HG02759 (cell line): ENCODE measurements around the gene ASPN.

Experiments used
- ATAC-seq: cut with Tn5 transposase; IDR thresholded peaks from one replicate; pipeline ENCODE4 v1.9.1; 2021; ENCODE audit warnings: mild to moderate bottlenecking, moderate library complexity; ENCODE audit not compliant: unreplicated experiment

Gene ASPN

DNA sequence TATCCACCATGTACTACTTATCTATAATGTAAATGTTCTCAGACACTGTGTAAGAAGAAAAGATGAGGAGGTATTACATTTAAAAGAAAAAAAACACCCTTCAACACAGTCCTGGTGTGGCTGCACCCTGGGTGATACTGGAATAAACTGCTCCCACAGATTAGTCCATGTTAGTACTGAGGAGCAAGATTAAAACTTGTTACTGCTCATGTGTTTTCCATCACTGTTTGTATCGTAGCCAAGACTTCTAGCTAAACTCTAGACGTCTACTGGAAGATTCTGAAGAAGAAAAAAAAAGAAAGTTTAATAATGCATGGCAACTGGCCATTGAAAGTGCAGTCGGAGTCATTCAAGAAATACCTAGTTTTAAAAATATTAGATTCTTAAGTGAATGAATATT, at the start of gene ASPN:
Gene ASPN, minus strand, starts transcription at position 178 of the 400 bp plus-strand sequence.
- ATAC-seq = no peak

DNA sequence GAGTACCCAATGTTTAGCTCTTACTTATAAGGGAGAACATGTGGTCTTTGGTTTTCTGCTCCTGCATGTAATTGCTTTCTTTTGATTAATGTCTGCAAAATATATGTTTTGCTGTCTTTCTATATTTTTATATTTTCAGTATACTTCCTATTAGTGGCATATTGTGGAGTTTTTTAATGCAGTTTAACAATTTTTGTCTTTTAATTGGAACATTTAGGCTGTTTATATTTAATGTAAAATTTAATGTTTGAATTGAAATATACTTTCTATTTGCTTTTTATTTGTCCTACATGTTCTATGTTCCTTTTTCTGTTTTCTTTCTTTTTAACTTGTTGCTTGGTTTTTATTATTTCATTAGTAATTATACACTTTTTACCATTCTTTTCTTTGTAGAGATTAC, 48.6 kb upstream of the ASPN start:
- no peak for ATAC-seq

DNA sequence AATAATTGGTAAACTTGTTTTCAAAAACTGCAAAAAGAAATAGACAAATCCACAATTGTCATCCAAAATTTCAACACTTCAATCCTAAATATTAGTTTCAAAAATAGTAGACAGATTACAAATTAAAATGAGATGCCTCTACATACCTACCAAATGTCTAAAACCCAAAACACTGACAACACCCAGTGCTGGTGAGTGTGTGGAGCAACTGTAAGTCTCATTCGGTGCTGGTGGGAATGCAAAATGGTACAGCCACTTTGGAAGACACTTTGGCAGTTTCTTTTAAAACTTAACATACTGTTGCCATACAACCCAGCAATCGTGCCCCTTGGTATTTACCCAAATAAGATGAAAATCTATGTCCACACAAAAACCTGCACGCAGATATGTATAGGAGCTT, 46.8 kb upstream of the ASPN start:
- no peak for ATAC-seq

DNA sequence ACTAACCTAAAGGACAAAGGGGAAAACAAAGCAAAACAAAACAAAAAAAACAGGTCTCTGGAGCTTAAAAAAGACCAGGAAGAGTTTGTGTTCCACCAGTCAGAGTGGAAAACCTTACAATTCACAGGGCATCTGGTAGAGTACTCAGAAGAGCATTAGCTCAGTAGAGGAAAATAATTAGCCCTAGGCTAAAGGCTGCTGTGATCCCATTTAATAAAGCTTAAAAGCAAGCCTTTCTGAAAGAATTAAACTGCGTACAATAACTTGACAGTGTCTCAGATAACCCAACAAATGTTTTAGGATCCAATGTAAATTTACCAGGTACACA, 46.2 kb upstream of the ASPN start:
- ATAC-seq = no peak

DNA sequence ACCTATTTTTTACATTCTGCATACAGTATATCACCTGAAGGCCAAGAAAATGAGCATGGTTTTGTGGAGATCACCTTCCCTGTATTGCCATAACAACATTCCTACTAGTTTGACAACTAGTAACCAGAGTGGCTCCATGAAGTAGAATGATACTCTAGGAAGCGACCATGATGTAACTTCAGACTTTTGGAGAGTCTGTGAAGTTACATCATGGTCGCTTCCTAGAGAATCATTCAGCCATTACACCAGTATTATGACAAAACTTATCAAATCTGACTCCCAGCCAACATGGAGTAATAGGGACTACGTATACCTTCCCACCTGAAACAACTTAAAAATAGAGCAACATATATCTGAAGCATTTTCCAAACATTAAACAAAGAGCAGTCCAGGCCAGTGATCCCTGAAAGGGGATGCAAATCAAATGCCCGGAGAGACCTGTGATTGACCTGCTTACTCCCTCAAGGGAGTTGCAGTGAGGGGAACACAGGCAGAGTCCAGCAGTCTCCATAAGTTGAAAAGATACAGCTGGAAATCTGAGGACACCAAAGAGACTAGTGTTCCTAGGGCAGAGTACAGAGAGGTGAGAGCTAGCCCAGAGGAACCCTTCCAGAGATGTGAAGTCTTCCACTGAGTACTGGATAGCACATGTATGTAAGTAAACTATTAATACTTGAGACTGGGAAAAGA, 45.7 kb upstream of the ASPN start:
- ATAC-seq = no peak

DNA sequence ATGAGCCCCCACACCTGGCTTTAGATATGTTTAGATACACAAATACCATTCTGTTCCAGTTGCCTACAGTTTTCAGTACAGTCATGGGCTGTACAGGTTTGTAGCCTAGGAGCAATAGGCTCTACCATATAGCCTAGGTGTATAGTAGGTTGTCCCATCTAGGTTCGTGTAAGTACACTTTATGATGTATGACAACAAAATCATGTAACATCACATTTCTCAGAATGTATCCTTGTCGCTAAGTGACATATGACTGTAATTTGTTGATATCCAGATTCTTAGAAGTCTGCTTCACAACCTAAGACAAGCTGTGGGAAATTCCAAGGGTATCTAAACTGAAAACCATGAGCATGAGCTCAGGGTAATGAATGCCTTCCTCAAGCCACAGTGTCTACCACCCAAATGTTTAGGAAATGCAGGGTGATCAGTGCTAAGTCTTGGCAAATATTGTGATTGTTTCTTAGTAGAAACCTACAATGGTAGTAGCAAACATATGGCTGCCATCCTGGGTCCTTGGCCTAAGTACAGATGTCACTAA, 45.1 kb upstream of the ASPN start:
- no peak for ATAC-seq

DNA sequence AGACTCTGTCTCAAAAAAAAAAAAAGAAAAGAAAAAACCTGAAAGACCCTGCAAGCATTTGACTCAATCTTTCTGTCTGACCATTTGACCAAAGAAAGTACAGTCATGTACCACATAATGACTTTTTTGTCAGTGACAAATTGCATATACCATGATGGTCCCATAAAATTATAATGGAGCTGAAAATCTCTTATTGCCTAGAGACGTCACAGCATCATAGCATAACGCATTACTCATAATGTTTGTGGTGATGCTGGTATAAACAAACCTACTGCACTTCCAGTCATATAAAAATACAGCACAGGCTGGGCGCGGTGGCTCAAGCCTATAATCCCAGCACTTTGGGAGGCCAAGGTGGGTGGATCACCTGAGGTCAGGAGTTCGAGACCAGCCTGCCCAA, 43.0 kb upstream of the ASPN start:
- ATAC-seq = no peak

DNA sequence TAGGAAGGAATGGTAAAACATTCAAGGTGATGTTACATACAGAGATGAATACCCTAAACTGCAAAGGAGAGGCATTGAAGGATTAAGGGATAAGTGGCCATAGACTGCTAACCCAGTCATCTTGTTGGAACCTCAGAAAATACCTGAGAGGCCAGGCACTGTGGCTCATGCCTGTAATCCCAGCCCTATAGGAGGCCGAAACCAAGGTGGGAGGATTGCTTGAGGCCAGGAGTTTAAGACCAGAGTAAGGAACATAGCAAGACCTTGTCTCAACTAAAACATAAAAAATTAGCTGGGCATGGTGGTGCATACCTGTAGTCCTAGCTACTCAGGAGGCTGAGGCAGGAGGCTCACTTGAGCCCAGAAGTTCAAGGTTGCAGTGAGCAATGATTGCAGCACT, 42.6 kb upstream of the ASPN start:
- no peak for ATAC-seq

DNA sequence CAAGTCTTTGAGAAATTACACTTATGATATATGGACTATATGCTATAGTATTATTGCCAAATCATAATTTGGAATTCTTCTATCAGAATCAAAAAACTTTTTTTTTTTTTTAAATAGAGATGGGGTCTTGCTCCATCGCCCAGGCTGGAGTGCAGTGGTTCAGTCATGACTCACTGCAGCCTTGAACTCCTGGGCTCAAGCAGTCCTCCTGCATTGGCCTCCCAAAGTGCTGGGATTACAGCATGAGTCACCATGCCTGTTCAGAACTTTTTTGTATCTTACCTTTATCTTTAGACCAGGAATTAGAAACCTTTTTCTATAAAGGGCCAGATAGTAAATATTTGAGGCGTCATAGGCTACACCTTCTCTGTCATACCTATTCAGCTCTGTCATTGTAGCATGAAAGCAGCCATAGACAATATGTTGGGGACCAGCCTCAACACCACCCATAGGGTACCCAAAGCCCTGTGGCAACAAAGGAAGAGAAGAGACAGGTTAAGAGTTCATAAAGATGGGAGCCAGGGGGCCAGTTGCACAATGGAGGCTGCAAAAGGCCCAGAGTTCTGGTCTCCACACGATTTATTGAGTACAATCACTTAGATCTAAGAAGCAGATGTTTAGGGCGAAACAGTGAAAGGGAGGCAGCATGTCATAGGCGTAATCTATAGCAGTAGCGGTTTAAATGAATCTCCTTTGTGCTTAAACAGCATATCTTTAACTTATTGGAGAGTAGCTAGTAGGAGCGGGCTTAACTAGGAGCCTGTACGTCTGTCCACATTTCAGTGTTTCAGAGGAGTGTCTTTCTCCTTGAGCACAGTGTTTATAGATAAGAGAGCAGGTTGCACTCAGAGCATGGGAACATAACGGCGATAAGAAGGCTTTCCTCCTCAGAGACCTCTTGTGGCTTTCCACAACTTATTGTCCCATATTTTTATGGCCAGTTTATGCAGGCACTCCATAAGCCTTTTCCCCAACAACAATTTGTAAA, 41.0 kb upstream of the ASPN start:
- ATAC-seq = no peak

DNA sequence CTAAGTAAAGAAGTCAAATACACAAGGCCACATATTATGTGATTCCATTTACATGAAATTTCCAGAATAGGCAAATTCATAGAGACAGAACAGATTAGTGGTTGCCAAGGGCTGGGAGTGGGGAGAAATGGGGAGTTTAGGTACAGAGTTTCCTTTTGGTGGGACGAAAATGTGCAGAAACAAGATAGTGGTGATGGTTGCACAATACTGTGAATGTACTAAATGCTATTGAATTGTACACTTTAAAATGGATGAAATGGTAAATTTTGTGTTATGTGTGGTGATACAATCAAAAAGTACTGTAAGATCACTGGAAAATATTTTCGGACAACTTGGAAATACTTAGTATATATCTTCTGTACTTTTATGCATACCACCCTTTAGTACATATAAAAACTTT, 38.5 kb upstream of the ASPN start:
- no peak for ATAC-seq

DNA sequence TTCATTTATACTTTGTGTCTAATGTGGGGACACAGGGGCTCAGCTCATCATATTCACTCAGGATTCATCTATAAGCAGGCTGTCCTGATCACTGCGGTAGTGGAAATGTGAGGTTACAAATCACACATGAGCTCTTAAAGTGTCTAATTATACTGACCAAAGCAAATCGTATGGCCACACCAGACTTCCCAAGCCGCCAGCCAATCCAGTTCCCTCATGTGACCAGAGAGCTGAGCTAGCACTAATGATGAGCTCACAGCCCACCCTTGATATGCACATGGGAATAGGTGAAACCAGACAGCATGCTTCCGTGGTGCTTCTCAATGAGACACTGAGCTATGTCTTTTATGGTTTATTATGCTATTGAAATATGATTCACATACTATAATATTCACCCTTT, 35.9 kb upstream of the ASPN start:
- no peak for ATAC-seq

DNA sequence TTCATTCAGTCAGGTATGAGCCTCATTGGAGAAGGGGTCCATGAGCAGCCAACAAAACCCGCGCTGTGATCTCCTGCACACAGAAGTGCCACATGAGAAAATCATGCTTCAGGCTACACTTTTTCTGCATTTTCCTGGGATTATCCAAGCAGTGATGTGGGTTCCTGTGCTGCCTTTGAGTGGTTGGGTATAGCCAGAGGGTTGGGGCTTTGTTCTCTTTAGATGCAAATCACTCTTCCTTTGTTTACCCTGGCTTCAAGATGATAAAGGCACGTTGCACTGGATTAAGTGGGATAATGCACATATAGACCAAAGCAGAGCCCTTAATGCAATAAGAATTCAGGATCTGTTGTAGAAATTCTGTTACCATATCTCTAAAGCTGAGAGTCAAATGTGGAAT, 34.7 kb upstream of the ASPN start:
- ATAC-seq = no peak

DNA sequence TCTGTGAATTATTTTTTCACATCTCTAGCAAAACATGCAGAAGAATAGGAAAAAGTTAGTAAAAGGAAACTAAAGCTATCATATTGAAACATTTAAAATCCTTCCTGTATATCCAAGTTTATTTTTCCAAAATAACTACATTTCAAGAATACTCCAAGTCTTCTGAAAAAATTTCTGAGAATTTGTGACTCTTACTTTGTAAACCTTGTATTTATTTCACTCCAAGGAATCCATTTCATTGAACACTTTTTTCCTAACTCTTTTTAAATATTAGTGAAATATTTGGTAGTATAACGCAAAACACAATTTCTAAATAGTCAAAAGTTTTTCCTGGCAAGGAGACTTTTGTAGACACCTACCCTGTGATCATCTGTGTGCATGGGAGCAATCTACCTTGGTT, 34.2 kb upstream of the ASPN start:
- ATAC-seq = no peak

DNA sequence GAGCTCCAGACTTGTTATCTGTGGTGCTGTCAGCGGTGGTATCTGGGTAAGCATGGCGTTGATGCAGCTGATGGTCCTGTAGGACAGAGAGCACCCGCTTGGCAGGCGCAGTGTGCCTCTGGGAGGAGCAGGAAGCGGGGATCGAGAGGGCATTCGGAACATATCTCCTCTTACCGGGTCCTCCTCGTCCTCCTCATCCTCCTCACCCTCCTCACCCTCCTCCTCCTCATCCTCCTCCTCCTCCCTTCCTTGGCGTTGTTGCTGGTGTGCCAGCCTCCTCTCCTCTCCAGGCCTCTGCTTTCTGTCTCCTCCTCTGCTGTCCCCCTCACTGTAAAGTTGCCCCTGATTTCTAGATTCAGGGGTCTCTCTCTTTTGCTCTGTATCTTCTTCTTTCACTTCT, 32.3 kb upstream of the ASPN start:
- no peak for ATAC-seq

DNA sequence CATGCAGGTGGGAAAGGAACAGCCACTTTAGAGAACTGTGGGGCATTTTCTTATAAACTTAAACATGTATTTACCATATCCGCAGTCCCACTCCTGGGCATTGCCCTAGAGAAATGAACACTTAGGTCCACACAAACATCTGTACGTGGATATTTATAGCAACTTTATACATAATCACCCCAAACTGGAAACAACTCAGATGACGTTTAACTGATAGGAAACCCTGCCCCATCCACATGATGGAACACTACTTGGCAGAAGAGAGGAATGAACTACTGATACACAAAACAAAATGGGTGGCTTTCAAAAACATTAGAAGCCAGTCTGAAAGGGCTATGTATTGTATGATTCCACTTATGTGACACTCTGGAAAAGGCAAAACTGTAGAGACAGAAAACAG, 31.0 kb upstream of the ASPN start:
- ATAC-seq = no peak

DNA sequence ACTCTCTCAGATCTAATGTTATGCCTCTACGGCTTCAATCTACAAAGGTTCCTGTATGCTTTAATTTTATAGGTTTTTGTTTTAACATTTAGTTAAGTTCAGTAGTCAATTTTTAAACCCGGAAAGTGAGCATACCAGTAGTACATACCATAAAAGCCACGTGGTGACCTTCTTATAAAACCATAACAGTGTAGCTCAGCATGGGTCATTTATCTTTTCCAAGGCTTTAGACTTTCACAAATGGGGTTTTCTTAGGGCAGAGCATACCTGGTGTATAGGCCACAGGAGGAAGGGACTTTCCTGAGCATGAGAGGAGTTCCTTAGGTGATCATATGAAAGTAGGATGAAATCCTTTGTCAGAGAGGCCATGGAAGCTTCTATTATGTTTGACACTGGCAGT, 30.3 kb upstream of the ASPN start:
- ATAC-seq = no peak

DNA sequence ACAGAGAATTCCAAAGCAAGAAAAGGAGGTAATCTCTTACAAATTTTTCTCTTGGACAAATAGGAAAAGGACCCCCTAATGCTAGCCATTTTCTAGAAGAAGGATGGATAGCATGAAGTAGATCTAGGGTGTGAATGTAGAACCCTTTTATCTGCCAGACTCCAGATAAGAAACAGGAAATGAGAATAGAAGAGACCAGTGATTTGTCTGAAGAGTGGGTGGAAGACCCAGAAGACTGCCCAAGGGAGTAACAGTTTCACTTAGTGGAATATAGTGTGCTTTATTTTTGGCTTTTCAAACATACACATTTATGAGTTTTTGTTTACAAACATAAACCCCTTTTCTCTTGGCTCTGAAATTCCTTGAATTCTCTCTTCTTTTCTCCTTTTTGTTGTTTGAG, 28.4 kb upstream of the ASPN start:
- no peak for ATAC-seq

DNA sequence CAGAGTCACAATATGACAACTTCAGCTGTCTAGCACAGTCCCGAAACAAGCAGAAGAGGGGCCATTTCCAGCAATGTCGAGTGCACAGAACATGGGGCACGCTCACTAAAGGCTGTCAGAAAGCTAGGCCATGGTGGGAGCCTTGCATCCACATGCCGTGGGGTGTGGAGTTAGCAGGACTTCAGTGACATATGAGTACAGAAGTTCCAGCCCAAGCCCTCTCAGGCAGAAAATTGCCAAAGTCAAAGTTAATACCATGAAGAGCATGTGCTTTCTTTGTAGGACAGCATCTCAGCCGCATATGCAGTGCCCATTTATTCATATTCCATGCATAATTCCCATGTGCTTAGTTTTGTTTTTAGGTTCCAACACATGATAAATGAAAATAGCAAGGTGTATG, 26.7 kb upstream of the ASPN start:
- ATAC-seq = no peak

DNA sequence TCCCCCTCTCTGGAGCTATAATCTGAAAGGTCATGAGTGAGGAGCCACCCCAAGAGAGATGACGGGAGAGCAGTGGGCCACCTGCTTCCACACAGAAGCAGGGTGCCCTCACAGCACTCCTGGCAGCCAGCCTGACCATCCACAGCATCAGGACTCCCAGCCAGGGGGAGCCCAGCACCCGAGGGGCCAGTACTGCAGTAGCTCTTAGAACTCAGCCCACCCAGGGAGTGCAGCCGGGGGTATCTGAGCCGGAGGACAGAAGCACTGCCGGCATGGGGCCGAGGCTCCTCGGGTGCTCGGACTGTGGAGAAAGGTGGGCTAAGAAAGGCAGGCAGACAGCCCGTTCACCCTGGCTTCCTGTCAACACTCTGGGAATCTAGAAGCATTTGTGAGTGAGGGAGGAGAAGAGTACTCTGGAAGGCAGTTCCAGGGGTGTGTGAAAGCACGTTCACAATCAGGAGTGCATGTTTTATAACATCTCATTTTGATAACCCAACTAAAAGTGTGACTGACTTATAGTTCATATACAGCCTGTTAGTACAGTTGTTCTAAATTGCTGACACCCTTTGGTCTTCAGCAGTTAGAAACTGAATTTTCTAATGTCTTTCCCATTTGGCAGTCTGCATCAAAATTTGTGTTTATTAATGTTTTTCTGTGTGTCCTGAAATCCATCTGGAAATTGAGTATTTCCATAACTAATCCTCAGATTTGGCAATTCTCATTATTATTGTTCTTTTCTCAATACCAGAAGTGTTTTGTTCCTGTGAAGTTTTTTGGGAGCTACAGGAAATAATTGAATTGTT, 25.9 kb upstream of the ASPN start:
- ATAC-seq = no peak

DNA sequence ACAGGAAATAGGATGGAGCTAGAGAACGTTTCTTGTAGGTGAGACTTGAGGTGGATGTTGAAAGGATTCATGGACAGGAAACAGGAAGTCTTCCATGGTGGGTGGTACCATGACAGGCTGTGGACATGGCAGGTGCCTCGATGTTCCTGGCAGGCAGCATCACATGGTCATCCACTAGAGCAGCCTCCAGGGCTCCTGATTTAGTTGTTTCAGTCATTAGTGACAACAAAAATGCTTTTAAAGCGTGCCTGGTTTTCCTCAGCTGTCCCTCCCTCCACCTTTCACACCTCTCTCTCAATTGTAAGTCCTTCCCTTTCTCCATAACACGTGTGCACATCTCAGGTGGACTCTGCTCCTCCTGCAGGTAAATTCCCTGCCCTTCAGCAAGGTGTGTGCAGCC, 25.2 kb upstream of the ASPN start:
- ATAC-seq = no peak

DNA sequence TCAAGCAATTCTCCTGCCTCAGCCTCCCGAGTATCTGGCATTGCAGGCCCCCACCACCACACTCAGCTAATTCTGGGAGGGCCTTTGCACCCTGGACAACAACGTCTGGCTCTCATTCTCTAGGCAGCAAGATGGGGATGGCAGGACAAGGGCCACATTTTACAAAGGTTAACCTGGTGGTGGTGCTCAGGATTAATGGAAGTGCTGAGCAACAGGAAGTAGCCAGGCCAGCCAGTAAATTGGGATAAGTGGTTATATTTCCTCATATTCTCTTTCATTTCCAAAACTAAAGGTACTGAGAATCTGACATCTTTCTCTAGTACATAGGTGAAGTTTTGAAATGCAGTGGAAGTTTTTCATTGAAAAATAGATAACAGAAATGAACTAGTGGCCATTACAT, 24.7 kb upstream of the ASPN start:
- ATAC-seq = no peak
